ENCODE results near the gene PIP5K1B. TPM values are rescaled to one million over a fixed set of nuclear protein-coding genes. Genes with fewer than 3 reads are reported as not detected.

PIP5K1B gene
- total RNA-seq, 2 experiments from 2014 or later = 3.8 to 10.7 TPM

DNA sequence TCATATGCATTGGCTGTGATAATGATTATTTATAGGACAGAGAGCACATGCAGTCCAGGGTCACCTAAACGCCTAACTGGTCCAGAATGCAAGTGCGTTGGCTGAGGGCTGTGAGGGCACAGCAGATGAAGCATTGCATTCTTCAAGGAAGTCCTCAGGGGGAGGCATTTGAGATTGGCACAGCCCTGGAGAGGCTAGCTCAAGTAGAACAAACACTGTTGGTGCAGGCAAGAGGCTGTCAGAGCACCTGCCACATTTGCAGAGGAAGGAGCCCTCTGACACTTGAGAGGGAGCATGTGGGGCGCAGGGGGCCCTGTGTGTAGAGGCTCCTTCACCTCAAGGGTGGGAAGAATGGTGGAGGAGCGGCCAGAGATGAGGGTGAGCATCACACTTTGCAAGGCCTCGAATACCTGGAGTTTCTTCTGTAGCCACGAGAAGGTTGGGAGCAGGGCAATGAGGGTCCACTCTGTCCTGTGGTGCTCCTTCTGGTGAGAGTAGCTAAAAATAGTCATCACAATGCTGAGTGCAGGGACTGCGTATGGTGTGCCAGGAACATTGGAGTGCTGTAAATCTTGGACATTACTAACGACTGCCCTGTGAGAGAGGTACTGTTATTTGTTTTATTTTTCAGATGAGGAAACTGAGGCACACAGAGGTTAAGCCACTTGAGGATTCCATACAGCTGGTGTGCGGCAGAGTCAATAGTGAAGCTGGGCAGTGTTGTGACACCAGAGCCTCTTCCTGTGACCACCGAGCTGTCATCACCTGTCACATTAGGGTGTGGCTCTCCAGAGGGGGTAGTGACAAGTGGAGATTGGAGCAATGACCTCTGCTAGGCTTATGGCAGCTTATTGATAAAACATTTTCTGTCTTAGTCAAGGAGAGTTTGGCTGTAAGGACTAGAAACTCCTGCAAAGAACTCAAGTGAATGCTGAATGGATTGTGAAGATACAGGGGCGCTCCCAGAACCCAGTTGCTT, 100.2 kb downstream of the PIP5K1B start:
- intact Hi-C loops (cut with micrococcal nuclease; ENCODE audit: unreplicated experiment) = no loop called here
- no peak overlapping the region for H3K27ac ChIP-seq (ENCODE audit: low read depth, low read length, poor library complexity, severe bottlenecking)
- no peak for DNase-seq (ENCODE audit: low spot score)
- no peaks in the 10 kb centered on the region for H3K9me2 ChIP-seq (ENCODE audit: insufficient read depth, low read length)
- ChIA-PET CTCF (ENCODE audit: unreplicated experiment) (no interaction called here), POLR2A (no interaction called here)
- BruUV-seq (replicated peaks) = no TSS peak
- H4K20me1 ChIP-seq (ENCODE audit: insufficient read depth, low read length) = no peaks in the 10 kb centered on the region
- no peak overlapping the region for H3K4me2 ChIP-seq (ENCODE audit: low read length)
- no peaks in the 10 kb centered on the region for H3K79me2 ChIP-seq (ENCODE audit: insufficient read depth, low read depth, low read length)
- no peaks in the 10 kb centered on the region for H3K36me3 ChIP-seq (ENCODE audit: insufficient read depth, low read length)
- no peaks in the 10 kb centered on the region for H3K9me3 ChIP-seq (ENCODE audit: low read length)
- TF ChIP-seq, protein P1, sequence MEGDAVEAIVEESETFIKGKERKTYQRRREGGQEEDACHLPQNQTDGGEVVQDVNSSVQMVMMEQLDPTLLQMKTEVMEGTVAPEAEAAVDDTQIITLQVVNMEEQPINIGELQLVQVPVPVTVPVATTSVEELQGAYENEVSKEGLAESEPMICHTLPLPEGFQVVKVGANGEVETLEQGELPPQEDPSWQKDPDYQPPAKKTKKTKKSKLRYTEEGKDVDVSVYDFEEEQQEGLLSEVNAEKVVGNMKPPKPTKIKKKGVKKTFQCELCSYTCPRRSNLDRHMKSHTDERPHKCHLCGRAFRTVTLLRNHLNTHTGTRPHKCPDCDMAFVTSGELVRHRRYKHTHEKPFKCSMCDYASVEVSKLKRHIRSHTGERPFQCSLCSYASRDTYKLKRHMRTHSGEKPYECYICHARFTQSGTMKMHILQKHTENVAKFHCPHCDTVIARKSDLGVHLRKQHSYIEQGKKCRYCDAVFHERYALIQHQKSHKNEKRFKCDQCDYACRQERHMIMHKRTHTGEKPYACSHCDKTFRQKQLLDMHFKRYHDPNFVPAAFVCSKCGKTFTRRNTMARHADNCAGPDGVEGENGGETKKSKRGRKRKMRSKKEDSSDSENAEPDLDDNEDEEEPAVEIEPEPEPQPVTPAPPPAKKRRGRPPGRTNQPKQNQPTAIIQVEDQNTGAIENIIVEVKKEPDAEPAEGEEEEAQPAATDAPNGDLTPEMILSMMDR (conservative IDR thresholded peaks at IDR 0.05; ENCODE audit: low read length) = no peak
- TF ChIP-seq EZH2phosphoT487 (IDR thresholded peaks at IDR 0.05; ENCODE audit: borderline replicate concordance, low read depth, low read length) = no peak
- H3K4me3 ChIP-seq (ENCODE audit: low read depth, low read length, poor library complexity, severe bottlenecking) = no peak overlapping the region
- H2AFZ ChIP-seq (ENCODE audit: low read length) = no peak overlapping the region
- peaks cover 24% of the 10 kb centered on the region for H3K4me1 ChIP-seq (ENCODE audit: insufficient read depth, low read length, poor library complexity, severe bottlenecking)

DNA sequence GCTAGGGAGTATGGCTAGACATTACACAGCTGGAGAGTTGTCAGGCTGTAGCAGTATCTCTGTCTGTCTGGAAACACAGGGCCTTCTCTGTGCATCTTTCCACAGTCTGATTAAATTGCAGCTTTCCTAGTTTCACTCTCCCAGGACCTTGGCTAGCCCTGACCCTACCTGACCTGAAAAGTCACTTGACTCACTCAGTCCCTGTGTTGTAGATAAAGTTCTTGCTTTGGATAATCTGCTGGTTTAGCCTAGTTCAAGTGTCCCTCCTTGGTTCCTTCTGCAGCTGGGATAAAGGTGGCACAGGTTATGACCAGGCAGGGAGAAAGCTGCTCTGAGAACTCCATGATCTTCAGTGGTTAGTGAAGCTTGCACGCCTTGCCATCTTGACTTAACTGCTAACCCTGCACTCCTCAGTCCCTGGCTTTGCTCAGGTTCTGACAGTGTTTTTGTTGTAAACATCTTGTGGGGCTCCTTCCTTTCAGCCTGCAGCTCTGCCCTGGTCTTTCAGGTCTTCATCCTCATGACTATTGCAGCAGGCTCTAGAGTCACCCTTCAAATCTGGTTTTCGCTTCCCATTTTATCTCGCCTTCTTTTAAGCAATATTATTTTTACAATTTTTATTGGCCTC, 101.0 kb downstream of the PIP5K1B start:
- Histone ChIP-seq H3K4me3 (ENCODE audit: low read depth, low read length, poor library complexity, severe bottlenecking) (no peak overlapping the region), H3K79me2 (ENCODE audit: insufficient read depth, low read depth, low read length) (no peaks in the 10 kb centered on the region), H3K36me3 (ENCODE audit: insufficient read depth, low read length) (no peaks in the 10 kb centered on the region), H3K9me2 (ENCODE audit: insufficient read depth, low read length) (no peaks in the 10 kb centered on the region), H2AFZ (ENCODE audit: low read length) (no peak overlapping the region), H3K27ac (ENCODE audit: low read depth, low read length, poor library complexity, severe bottlenecking) (no peak overlapping the region), H3K4me2 (ENCODE audit: low read length) (no peak overlapping the region), H4K20me1 (ENCODE audit: insufficient read depth, low read length) (no peaks in the 10 kb centered on the region), H3K9me3 (ENCODE audit: low read length) (no peaks in the 10 kb centered on the region), H3K4me1 (ENCODE audit: insufficient read depth, low read length, poor library complexity, severe bottlenecking) (peaks cover 24% of the 10 kb centered on the region)
- DNase-seq (ENCODE audit: low spot score) = no peak
- ChIA-PET CTCF (ENCODE audit: unreplicated experiment) (no interaction called here), POLR2A (interaction anchor here (0.6 kb wide), 1 partner anchor 14 kb away, joined by 5 read pairs; no protein-coding TSS in a partner anchor)
- no peak for TF ChIP-seq EZH2phosphoT487 (IDR thresholded peaks at IDR 0.05; ENCODE audit: borderline replicate concordance, low read depth, low read length)
- TF ChIP-seq, protein P1 (conservative IDR thresholded peaks at IDR 0.05; ENCODE audit: low read length) = no peak
- no TSS peak for BruUV-seq (replicated peaks)
- intact Hi-C loops (cut with micrococcal nuclease; ENCODE audit: unreplicated experiment) = no loop called here

All from OCI-LY7 (cell line).